Testis (tissue), 3 donors: ENCODE results near the gene BAIAP2L1. TPM values are rescaled to one million over a fixed set of nuclear protein-coding genes. Genes with fewer than 3 reads are reported as not detected.

Experiments
- DNase-seq: peaks from one replicate; pipeline ENCODE4 v3.0.0-alpha.2; 2019
- H3K27ac ChIP-seq, 2 donors: fragments of 200-600 bp; sonication (generic); one replicate each; pipeline ENCODE4 v1.5.1; 2019
- H3K27me3 ChIP-seq: fragments of 200-600 bp; sonication (generic); one replicate; pipeline ENCODE4 v1.5.1; 2019
- H3K36me3 ChIP-seq: fragments of 200-600 bp; sonication (generic); one replicate; pipeline ENCODE4 v1.5.1; 2017; ENCODE audit warnings: low read depth; ENCODE audit errors: missing control alignments
- H3K4me1 ChIP-seq: fragments of 200-600 bp; sonication (generic); one replicate; pipeline ENCODE4 v1.5.1; 2019
- H3K4me3 ChIP-seq, 2 donors: fragments of 200-600 bp; sonication (generic); one replicate each; pipeline ENCODE4 v1.5.1; 2017 to 2019
- H3K9me3 ChIP-seq: fragments of 200-600 bp; sonication (generic); one replicate; pipeline ENCODE4 v1.5.1; 2017
- POLR2A ChIP-seq: fragments of 450-650 bp; IDR thresholded peaks from one replicate; pipeline ENCODE4 v1.6.1; 2017; ENCODE audit warnings: antibody characterized with exemption, mild to moderate bottlenecking, moderate library complexity
- WGBS, 2 donors: methylation state at CpG; one replicate each; pipeline ENCODE4 v1.1.5; 2018; 5-methylcytosine and 5-hydroxymethylcytosine counted together
- intact Hi-C: fragments of 100-400 bp; cut with DNase I; formaldehyde crosslinking; loops from one replicate; pipeline ENCODE4 v1.15.1; 2023; ENCODE audit warnings: low total_unique reads
- polyA plus RNA-seq: library from polyadenylated mRNA; stranded (reverse); fragments of 350-450 nt; fragmentation: Illumina TruSeq; extraction: RNeasy Lipid Tissue Mini Kit (QIAGEN cat#74804); gene quantifications from one replicate; pipeline ENCODE4 v1.2.3, GENCODE V29; 2014; ENCODE audit warnings: low read depth, low replicate concordance; ENCODE audit not compliant: insufficient read depth
- total RNA-seq, 2 donors: library from RNA; depleted of rRNA; stranded (reverse); fragments of >200 nt; gene quantifications; one replicate each; pipeline ENCODE4 v1.2.3, GENCODE V29; 2016
- TF ChIP-seq, protein P1 (sequence below), 3 experiments: fragments of 450-650 bp in 2 of 3; fragments of 200-600 bp in 1 of 3; sonication (generic) in 1 of 3; IDR thresholded peaks; one replicate each; pipeline ENCODE4 v1.5.1; 2016 to 2019; ENCODE audit warnings: antibody characterized with exemption in 3 of 3, mild to moderate bottlenecking in 2 of 3, moderate library complexity in 1 of 3

Gene BAIAP2L1
- total and polyA plus RNA-seq, 3 donors from 2014 or later: 16.8 to 24.2 (median 23.5) TPM

DNA sequence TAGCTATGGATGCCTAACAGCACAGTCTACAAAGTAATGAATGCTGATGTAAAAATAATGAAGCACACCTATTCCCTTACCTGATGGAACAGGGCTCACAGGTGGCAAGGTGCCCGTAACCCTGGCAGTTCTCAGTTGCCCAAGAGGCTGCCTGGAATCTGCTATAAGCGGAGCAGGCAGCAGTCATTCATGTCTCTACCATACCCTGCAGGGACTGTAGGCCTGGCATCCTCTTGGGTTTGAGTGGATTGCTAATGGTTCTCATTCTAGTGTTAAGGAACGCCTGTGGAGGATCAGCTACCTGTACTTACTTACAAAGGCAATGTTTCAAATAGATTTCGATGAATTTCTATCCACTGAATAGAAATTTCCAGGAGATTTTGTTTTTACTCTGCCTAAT, 38.4 kb downstream of the BAIAP2L1 start:
- H3K27me3 ChIP-seq: no peaks in the 10 kb centered on the region
- no peak for TF ChIP-seq POLR2A
- TF ChIP-seq, protein P1, sequence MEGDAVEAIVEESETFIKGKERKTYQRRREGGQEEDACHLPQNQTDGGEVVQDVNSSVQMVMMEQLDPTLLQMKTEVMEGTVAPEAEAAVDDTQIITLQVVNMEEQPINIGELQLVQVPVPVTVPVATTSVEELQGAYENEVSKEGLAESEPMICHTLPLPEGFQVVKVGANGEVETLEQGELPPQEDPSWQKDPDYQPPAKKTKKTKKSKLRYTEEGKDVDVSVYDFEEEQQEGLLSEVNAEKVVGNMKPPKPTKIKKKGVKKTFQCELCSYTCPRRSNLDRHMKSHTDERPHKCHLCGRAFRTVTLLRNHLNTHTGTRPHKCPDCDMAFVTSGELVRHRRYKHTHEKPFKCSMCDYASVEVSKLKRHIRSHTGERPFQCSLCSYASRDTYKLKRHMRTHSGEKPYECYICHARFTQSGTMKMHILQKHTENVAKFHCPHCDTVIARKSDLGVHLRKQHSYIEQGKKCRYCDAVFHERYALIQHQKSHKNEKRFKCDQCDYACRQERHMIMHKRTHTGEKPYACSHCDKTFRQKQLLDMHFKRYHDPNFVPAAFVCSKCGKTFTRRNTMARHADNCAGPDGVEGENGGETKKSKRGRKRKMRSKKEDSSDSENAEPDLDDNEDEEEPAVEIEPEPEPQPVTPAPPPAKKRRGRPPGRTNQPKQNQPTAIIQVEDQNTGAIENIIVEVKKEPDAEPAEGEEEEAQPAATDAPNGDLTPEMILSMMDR (IDR thresholded peaks at IDR 0.05): no peak
- no peak for DNase-seq
- intact Hi-C loops: no loop called here
- H3K9me3 ChIP-seq: no peaks in the 10 kb centered on the region
- H3K4me1 ChIP-seq: peaks cover 4% of the 10 kb centered on the region
- no peaks in the 10 kb centered on the region for H3K36me3 ChIP-seq
- no peak overlapping the region for H3K4me3 ChIP-seq
- H3K27ac ChIP-seq: no peak overlapping the region
- 76 to 84% methylated on average over 4 of the region's 4 CpGs for WGBS, 2 donors

DNA sequence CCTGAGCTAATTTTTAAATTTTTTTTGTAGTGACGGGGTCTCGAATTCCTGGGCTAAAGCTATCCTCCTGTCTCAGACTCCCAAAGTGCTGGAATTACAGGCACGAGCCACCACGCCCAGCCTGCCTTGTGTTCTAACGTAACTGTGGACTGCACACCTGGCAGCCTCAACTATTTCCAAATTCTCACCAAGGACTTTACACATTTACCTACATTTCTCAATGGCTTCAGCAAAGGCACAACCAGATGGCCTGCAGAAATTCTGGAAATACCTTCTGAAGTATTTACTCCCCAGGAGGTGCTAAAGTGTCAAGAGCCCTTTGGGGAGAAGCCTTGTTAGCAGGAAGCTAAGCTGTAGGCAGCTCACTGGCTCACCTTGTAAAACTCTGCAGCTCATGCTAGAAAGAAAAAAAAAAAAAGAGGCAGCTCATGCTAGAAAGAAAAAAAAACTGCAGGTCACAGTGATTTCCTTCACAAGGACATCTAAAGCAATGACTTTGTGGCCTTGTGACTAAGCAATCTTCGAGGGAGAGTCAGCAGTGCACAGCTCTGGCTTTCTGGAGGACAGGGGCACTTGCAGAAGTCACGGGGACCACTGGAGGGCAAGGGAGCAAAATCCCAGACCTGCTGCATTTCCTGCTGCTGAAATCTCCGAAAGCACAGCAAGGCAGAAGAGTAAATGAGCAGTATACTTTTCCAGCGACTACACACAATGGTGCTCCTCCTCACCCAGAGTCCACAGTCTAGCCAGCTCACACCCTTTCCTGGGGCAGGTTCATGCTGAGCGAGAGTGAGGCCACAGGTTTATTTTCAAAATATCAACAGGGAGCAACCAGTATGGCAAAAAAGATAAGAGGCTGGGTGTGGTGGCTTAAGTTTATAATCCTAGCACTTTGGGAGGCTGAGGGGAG, 40.4 kb downstream of the BAIAP2L1 start:
- Histone ChIP-seq H3K9me3 (no peaks in the 10 kb centered on the region), H3K4me1 (peaks cover 4% of the 10 kb centered on the region), H3K27ac (no peak overlapping the region), H3K4me3 (no peak overlapping the region), H3K27me3 (no peaks in the 10 kb centered on the region), H3K36me3 (no peaks in the 10 kb centered on the region)
- intact Hi-C loops: no loop called here
- TF ChIP-seq, protein P1 (IDR thresholded peaks at IDR 0.05): no peak
- TF ChIP-seq POLR2A: no peak
- WGBS, 2 donors: 79 to 83% methylated on average over 10 of the region's 10 CpGs
- no peak for DNase-seq

DNA sequence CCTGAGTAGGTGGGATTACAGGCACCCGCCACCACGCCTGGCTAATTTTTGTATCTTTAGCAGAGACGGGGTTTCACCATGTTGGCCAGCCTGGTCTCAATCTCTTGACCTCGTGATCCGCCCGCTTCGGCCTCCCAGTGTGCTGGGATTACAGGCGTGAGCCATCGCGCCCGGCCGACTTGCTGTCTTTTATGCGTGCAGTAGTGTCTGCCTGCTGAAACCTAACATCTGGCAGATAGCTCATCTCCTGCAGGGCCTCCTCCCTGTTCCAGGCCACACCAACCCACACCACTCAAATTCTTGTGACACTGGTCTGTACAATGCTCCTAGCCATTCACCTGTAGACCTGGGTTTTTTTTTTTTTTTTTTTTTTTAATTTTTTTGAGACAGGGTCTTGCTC, 41.5 kb downstream of the BAIAP2L1 start:
- TF ChIP-seq, protein P1 (IDR thresholded peaks at IDR 0.05): no peak
- no peak for TF ChIP-seq POLR2A
- 96 to 98% methylated on average over 13 of the region's 13 CpGs for whole genome bisulfite sequencing, 2 donors
- no peaks in the 10 kb centered on the region for H3K36me3 ChIP-seq
- H3K4me3 ChIP-seq: no peak overlapping the region
- intact Hi-C loops: no loop called here
- H3K27me3 ChIP-seq: no peaks in the 10 kb centered on the region
- H3K27ac ChIP-seq: no peak overlapping the region
- peaks cover 4% of the 10 kb centered on the region for H3K4me1 ChIP-seq
- no peak for DNase-seq
- no peaks in the 10 kb centered on the region for H3K9me3 ChIP-seq

DNA sequence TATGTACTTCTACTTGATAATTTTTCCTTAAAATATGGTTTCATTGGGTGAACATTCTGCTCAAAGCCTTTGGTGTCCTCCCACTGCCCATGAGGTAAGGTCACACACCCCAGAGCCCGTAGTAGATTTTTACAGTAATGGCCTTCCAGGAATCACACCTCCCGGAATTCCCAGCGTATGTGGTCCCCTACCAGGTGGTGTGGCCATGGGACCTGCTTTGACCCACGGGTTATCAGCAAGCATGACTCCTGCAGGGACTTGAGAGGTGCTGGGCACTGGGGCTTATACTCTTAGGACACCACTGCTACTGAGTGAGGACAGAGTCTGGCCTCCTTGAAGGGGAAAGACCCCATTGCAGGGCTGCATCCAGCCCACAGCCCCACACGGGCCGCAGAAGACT, 42.2 kb downstream of the BAIAP2L1 start:
- Histone ChIP-seq H3K9me3 (no peaks in the 10 kb centered on the region), H3K27ac (no peak overlapping the region), H3K36me3 (no peaks in the 10 kb centered on the region), H3K27me3 (no peaks in the 10 kb centered on the region), H3K4me3 (no peak overlapping the region), H3K4me1 (peaks cover 4% of the 10 kb centered on the region)
- TF ChIP-seq, protein P1 (IDR thresholded peaks at IDR 0.05): no peak
- TF ChIP-seq POLR2A: no peak
- DNase-seq: no peak
- whole genome bisulfite sequencing, 2 donors: 93 to 98% methylated on average over 4 to 6 of the region's 6 CpGs
- intact Hi-C loops: no loop called here
